C4-2B (cell line): ENCODE measurements around the gene PRTFDC1.

Experiments used
- CTCF ChIP-seq: fragments of 450-650 bp; conservative IDR thresholded peaks from 2 replicates; pipeline ENCODE4 v1.5.1; 2017; ENCODE audit warnings: mild to moderate bottlenecking
- ZFX ChIP-seq: fragments of 450-650 bp; IDR thresholded peaks from 2 replicates; pipeline ENCODE4 v1.6.1; 2017

GRCh38 chr10:24840784-24841183 lies 111.6 kb downstream of the PRTFDC1 start:
- TF ChIP-seq CTCF (no peak), ZFX (no peak)
